ENCODE results near the gene MGRN1. TPM values are rescaled to one million over a fixed set of nuclear protein-coding genes. Genes with fewer than 3 reads are reported as not detected.

MGRN1 gene
- polyA plus RNA-seq, 1 donor from 2014 or later = 35.9 TPM

DNA sequence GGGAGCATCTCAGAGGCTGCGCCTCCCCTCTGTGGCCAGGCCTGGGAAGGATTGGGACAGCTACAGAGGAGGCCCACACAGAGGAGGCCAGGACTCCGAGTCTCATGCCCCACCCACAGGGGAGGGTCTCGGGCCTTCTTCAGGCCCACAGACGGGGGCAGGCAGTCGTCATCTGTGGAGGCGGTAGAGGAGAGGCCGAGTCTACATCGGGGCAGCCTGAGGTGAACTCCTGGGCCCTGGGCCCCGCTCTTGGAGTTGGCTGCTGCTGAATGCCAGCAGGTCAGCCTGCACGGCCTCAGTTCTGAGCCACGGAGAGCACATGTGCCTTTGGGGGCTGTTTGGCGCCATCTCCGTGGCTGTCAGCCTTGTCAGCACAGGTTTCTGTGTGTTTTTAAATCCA lies 60.7 kb downstream of the MGRN1 start:
- H3K4me2 ChIP-seq (ENCODE audit: low read length) = no peak overlapping the region
- H2AFZ ChIP-seq (ENCODE audit: low read depth, low read length) = no peak overlapping the region
- no peaks in the 10 kb centered on the region for H3K79me2 ChIP-seq (replicated peaks; ENCODE audit: insufficient read depth, low read length)
- no peak overlapping the region for H3K9ac ChIP-seq (ENCODE audit: low read length)
- no peaks in the 10 kb centered on the region for H3K27me3 ChIP-seq (ENCODE audit: insufficient read depth, low read depth, low read length)
- H3K36me3 ChIP-seq (ENCODE audit: insufficient read depth, low read length) = no peaks in the 10 kb centered on the region
- no peaks in the 10 kb centered on the region for H3K9me2 ChIP-seq (ENCODE audit: insufficient read depth, low read length)
- H3F3A ChIP-seq (ENCODE audit: insufficient read depth, low read length, poor library complexity, severe bottlenecking) = no peaks in the 10 kb centered on the region
- no peaks in the 10 kb centered on the region for H4K20me1 ChIP-seq (ENCODE audit: insufficient read depth)
- TF ChIP-seq SMC3 (conservative IDR thresholded peaks at IDR 0.05; ENCODE audit: poor library complexity) (no peak), RAD21 (conservative IDR thresholded peaks at IDR 0.05) (no peak), EP300 (conservative IDR thresholded peaks at IDR 0.05; ENCODE audit: poor library complexity, severe bottlenecking) (no peak), CTCF (IDR thresholded peaks at IDR 0.05; ENCODE audit: poor library complexity, severe bottlenecking) (no peak), MXI1 (conservative IDR thresholded peaks at IDR 0.05; ENCODE audit: poor library complexity, severe bottlenecking) (no peak), EZH2 (IDR thresholded peaks at IDR 0.05; ENCODE audit: borderline replicate concordance, insufficient read depth, low read length, poor library complexity, severe bottlenecking) (no peak), POLR2AphosphoS5 (IDR thresholded peaks at IDR 0.05) (no peak), TAF1 (IDR thresholded peaks at IDR 0.05; ENCODE audit: low read depth) (no peak)
- TF ChIP-seq, protein P1, sequence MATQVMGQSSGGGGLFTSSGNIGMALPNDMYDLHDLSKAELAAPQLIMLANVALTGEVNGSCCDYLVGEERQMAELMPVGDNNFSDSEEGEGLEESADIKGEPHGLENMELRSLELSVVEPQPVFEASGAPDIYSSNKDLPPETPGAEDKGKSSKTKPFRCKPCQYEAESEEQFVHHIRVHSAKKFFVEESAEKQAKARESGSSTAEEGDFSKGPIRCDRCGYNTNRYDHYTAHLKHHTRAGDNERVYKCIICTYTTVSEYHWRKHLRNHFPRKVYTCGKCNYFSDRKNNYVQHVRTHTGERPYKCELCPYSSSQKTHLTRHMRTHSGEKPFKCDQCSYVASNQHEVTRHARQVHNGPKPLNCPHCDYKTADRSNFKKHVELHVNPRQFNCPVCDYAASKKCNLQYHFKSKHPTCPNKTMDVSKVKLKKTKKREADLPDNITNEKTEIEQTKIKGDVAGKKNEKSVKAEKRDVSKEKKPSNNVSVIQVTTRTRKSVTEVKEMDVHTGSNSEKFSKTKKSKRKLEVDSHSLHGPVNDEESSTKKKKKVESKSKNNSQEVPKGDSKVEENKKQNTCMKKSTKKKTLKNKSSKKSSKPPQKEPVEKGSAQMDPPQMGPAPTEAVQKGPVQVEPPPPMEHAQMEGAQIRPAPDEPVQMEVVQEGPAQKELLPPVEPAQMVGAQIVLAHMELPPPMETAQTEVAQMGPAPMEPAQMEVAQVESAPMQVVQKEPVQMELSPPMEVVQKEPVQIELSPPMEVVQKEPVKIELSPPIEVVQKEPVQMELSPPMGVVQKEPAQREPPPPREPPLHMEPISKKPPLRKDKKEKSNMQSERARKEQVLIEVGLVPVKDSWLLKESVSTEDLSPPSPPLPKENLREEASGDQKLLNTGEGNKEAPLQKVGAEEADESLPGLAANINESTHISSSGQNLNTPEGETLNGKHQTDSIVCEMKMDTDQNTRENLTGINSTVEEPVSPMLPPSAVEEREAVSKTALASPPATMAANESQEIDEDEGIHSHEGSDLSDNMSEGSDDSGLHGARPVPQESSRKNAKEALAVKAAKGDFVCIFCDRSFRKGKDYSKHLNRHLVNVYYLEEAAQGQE (IDR thresholded peaks at IDR 0.05; ENCODE audit: borderline replicate concordance) = no peak
- H3K9me3 ChIP-seq (ENCODE audit: low read length) = no peaks in the 10 kb centered on the region
- no peak overlapping the region for H3K4me3 ChIP-seq (ENCODE audit: low read length)
- no peak overlapping the region for H3K27ac ChIP-seq (ENCODE audit: low read length)

DNA sequence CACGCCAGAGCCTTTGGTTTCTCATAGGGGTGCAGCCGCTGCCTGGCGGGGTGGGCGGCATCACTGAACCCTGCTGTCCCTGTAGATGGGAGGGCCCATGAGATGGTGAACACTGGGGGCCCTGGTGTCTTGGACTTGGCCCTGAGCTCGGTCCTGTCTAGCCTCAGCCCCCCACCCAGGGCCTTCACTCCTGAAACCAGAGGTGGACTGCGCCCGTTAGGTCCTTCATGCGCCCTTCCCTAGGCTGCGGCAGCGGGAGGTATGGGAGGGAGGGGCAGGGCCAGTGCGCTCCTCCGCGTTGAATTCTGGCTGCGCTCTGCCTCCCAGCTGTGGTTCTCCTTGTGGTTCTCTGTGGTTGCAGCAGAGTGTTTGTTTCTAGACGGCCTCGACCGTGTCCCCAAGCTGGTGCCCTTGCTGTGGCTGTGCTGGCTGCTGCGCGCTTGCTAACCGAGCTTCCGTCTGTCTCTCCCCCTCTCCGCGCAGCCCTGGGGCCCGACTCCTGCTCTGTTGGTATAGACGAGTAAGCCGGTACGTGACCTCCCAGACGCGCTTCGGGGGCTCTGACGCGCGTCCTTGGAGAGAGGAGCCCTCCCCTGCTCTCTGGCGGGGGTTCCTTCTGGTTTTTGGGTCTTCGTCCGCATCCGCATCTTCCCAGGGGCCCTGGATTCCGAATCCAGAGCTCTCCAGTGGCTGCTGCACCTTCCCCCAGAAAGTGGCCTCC lies 61.3 kb downstream of the MGRN1 start:
- Histone ChIP-seq H3K9ac (ENCODE audit: low read length) (no peak overlapping the region), H3K79me2 (replicated peaks; ENCODE audit: insufficient read depth, low read length) (no peaks in the 10 kb centered on the region), H3K36me3 (ENCODE audit: insufficient read depth, low read length) (no peaks in the 10 kb centered on the region), H3K4me2 (ENCODE audit: low read length) (no peak overlapping the region), H2AFZ (ENCODE audit: low read depth, low read length) (no peak overlapping the region), H3K4me3 (ENCODE audit: low read length) (no peak overlapping the region), H3K9me2 (ENCODE audit: insufficient read depth, low read length) (no peaks in the 10 kb centered on the region), H3K27ac (ENCODE audit: low read length) (no peak overlapping the region), H4K20me1 (ENCODE audit: insufficient read depth) (no peaks in the 10 kb centered on the region), H3K9me3 (ENCODE audit: low read length) (no peaks in the 10 kb centered on the region), H3K27me3 (ENCODE audit: insufficient read depth, low read depth, low read length) (no peaks in the 10 kb centered on the region), H3F3A (ENCODE audit: insufficient read depth, low read length, poor library complexity, severe bottlenecking) (no peaks in the 10 kb centered on the region)
- no peak for TF ChIP-seq MXI1 (conservative IDR thresholded peaks at IDR 0.05; ENCODE audit: poor library complexity, severe bottlenecking)
- TF ChIP-seq EP300 (conservative IDR thresholded peaks at IDR 0.05; ENCODE audit: poor library complexity, severe bottlenecking) = no peak
- TF ChIP-seq POLR2AphosphoS5 (IDR thresholded peaks at IDR 0.05) = no peak
- TF ChIP-seq CTCF (IDR thresholded peaks at IDR 0.05; ENCODE audit: poor library complexity, severe bottlenecking) = no peak
- TF ChIP-seq, protein P1 (IDR thresholded peaks at IDR 0.05; ENCODE audit: borderline replicate concordance) = no peak
- no peak for TF ChIP-seq RAD21 (conservative IDR thresholded peaks at IDR 0.05)
- no peak for TF ChIP-seq EZH2 (IDR thresholded peaks at IDR 0.05; ENCODE audit: borderline replicate concordance, insufficient read depth, low read length, poor library complexity, severe bottlenecking)
- TF ChIP-seq TAF1 (IDR thresholded peaks at IDR 0.05; ENCODE audit: low read depth) = no peak
- no peak for TF ChIP-seq SMC3 (conservative IDR thresholded peaks at IDR 0.05; ENCODE audit: poor library complexity)

Measured in neural cell (in vitro differentiated cells).